ENCODE measurements around the gene TMEM178B.

TMEM178B gene

GRCh38 chr7:141369422-141369821 lies 295.6 kb downstream of the TMEM178B start:
- no peak for TF ChIP-seq ZNF274 (IDR thresholded peaks at IDR 0.05; ENCODE audit: low read depth, low read length)
- no peak for TF ChIP-seq SUZ12 (IDR thresholded peaks at IDR 0.05; ENCODE audit: extremely low read depth, insufficient read depth, insufficient read length)
- no peak for TF ChIP-seq YY1 (IDR thresholded peaks at IDR 0.05; ENCODE audit: insufficient read depth, insufficient read length)
- no peak overlapping the region for H3K4me3 ChIP-seq (ENCODE audit: insufficient read length, low read depth)
- H3K4me1 ChIP-seq (ENCODE audit: insufficient read depth, insufficient read length), result no peaks in the 10 kb centered on the region
- DNase-seq (ENCODE audit: low read depth, low spot score), result no peak
- H3K9me3 ChIP-seq (ENCODE audit: insufficient read depth, low read length), result no peaks in the 10 kb centered on the region
- no peaks in the 10 kb centered on the region for H3K36me3 ChIP-seq (ENCODE audit: insufficient read depth, insufficient read length, low read length)
- no peak overlapping the region for H3K9ac ChIP-seq (ENCODE audit: insufficient read length, low read depth)
- H3K27me3 ChIP-seq (ENCODE audit: insufficient read depth, insufficient read length), result no peaks in the 10 kb centered on the region

GRCh38 chr7:141370178-141370577 lies 296.3 kb downstream of the TMEM178B start:
- H3K4me1 ChIP-seq (ENCODE audit: insufficient read depth, insufficient read length), result no peaks in the 10 kb centered on the region
- H3K9me3 ChIP-seq (ENCODE audit: insufficient read depth, low read length), result no peaks in the 10 kb centered on the region
- H3K9ac ChIP-seq (ENCODE audit: insufficient read length, low read depth), result no peak overlapping the region
- no peaks in the 10 kb centered on the region for H3K27me3 ChIP-seq (ENCODE audit: insufficient read depth, insufficient read length)
- no peaks in the 10 kb centered on the region for H3K36me3 ChIP-seq (ENCODE audit: insufficient read depth, insufficient read length, low read length)
- TF ChIP-seq ZNF274 (IDR thresholded peaks at IDR 0.05; ENCODE audit: low read depth, low read length) (no peak), SUZ12 (IDR thresholded peaks at IDR 0.05; ENCODE audit: extremely low read depth, insufficient read depth, insufficient read length) (no peak)
- H3K4me3 ChIP-seq (ENCODE audit: insufficient read length, low read depth), result no peak overlapping the region
- no peak for DNase-seq (ENCODE audit: low read depth, low spot score)

GRCh38 chr7:141370650-141371049 lies 296.8 kb downstream of the TMEM178B start:
- H3K4me1 ChIP-seq (ENCODE audit: insufficient read depth, insufficient read length), result no peaks in the 10 kb centered on the region

GRCh38 chr7:141374425-141374824 lies 300.6 kb downstream of the TMEM178B start:
- H3K9ac ChIP-seq (ENCODE audit: insufficient read length, low read depth), result no peak overlapping the region
- no peak overlapping the region for H3K4me3 ChIP-seq (ENCODE audit: insufficient read length, low read depth)
- H3K4me1 ChIP-seq (ENCODE audit: insufficient read depth, insufficient read length), result no peaks in the 10 kb centered on the region
- H3K9me3 ChIP-seq (ENCODE audit: insufficient read depth, low read length), result no peaks in the 10 kb centered on the region
- TF ChIP-seq SUZ12 (IDR thresholded peaks at IDR 0.05; ENCODE audit: extremely low read depth, insufficient read depth, insufficient read length) (no peak), ZNF274 (IDR thresholded peaks at IDR 0.05; ENCODE audit: low read depth, low read length) (no peak), YY1 (IDR thresholded peaks at IDR 0.05; ENCODE audit: insufficient read depth, insufficient read length) (no peak)
- no peaks in the 10 kb centered on the region for H3K36me3 ChIP-seq (ENCODE audit: insufficient read depth, insufficient read length, low read length)
- H3K27me3 ChIP-seq (ENCODE audit: insufficient read depth, insufficient read length), result no peaks in the 10 kb centered on the region
- DNase-seq (ENCODE audit: low read depth, low spot score), result no peak

More at GRCh38 chr7:141370650-141371049, 296.8 kb downstream of the TMEM178B start:
- Histone ChIP-seq H3K4me3 (ENCODE audit: insufficient read length, low read depth) (no peak overlapping the region), H3K9ac (ENCODE audit: insufficient read length, low read depth) (no peak overlapping the region), H3K36me3 (ENCODE audit: insufficient read depth, insufficient read length, low read length) (no peaks in the 10 kb centered on the region), H3K27me3 (ENCODE audit: insufficient read depth, insufficient read length) (no peaks in the 10 kb centered on the region), H3K9me3 (ENCODE audit: insufficient read depth, low read length) (no peaks in the 10 kb centered on the region)
- TF ChIP-seq YY1 (IDR thresholded peaks at IDR 0.05; ENCODE audit: insufficient read depth, insufficient read length) (no peak), SUZ12 (IDR thresholded peaks at IDR 0.05; ENCODE audit: extremely low read depth, insufficient read depth, insufficient read length) (no peak), ZNF274 (IDR thresholded peaks at IDR 0.05; ENCODE audit: low read depth, low read length) (no peak)
- DNase-seq (ENCODE audit: low read depth, low spot score), result no peak

GRCh38 chr7:141375442-141375841 lies 301.6 kb downstream of the TMEM178B start:
- TF ChIP-seq SUZ12 (IDR thresholded peaks at IDR 0.05; ENCODE audit: extremely low read depth, insufficient read depth, insufficient read length), result no peak
- no peak for TF ChIP-seq ZNF274 (IDR thresholded peaks at IDR 0.05; ENCODE audit: low read depth, low read length)
- no peak for TF ChIP-seq YY1 (IDR thresholded peaks at IDR 0.05; ENCODE audit: insufficient read depth, insufficient read length)
- no peaks in the 10 kb centered on the region for H3K9me3 ChIP-seq (ENCODE audit: insufficient read depth, low read length)

GRCh38 chr7:141377906-141378305 lies 304.0 kb downstream of the TMEM178B start:
- H3K4me1 ChIP-seq (ENCODE audit: insufficient read depth, insufficient read length), result no peaks in the 10 kb centered on the region
- H3K27me3 ChIP-seq (ENCODE audit: insufficient read depth, insufficient read length), result no peaks in the 10 kb centered on the region
- TF ChIP-seq SUZ12 (IDR thresholded peaks at IDR 0.05; ENCODE audit: extremely low read depth, insufficient read depth, insufficient read length) (no peak), YY1 (IDR thresholded peaks at IDR 0.05; ENCODE audit: insufficient read depth, insufficient read length) (no peak), ZNF274 (IDR thresholded peaks at IDR 0.05; ENCODE audit: low read depth, low read length) (no peak)
- H3K4me3 ChIP-seq (ENCODE audit: insufficient read length, low read depth), result no peak overlapping the region
- H3K36me3 ChIP-seq (ENCODE audit: insufficient read depth, insufficient read length, low read length), result no peaks in the 10 kb centered on the region
- no peak overlapping the region for H3K9ac ChIP-seq (ENCODE audit: insufficient read length, low read depth)
- no peaks in the 10 kb centered on the region for H3K9me3 ChIP-seq (ENCODE audit: insufficient read depth, low read length)
- DNase-seq (ENCODE audit: low read depth, low spot score), result no peak

More at GRCh38 chr7:141375442-141375841, 301.6 kb downstream of the TMEM178B start:
- no peaks in the 10 kb centered on the region for H3K4me1 ChIP-seq (ENCODE audit: insufficient read depth, insufficient read length)
- no peak for DNase-seq (ENCODE audit: low read depth, low spot score)
- no peak overlapping the region for H3K4me3 ChIP-seq (ENCODE audit: insufficient read length, low read depth)
- no peaks in the 10 kb centered on the region for H3K27me3 ChIP-seq (ENCODE audit: insufficient read depth, insufficient read length)
- no peaks in the 10 kb centered on the region for H3K36me3 ChIP-seq (ENCODE audit: insufficient read depth, insufficient read length, low read length)
- H3K9ac ChIP-seq (ENCODE audit: insufficient read length, low read depth), result no peak overlapping the region

- Histone ChIP-seq H3K9me3 (ENCODE audit: insufficient read depth, low read length) (no peaks in the 10 kb centered on the region), H3K4me1 (ENCODE audit: insufficient read depth, insufficient read length) (no peaks in the 10 kb centered on the region), H3K9ac (ENCODE audit: insufficient read length, low read depth) (no peak overlapping the region), H3K27me3 (ENCODE audit: insufficient read depth, insufficient read length) (no peaks in the 10 kb centered on the region), H3K4me3 (ENCODE audit: insufficient read length, low read depth) (no peak overlapping the region), H3K36me3 (ENCODE audit: insufficient read depth, insufficient read length, low read length) (no peaks in the 10 kb centered on the region)
- no peak for DNase-seq (ENCODE audit: low read depth, low spot score)
- TF ChIP-seq SUZ12 (IDR thresholded peaks at IDR 0.05; ENCODE audit: extremely low read depth, insufficient read depth, insufficient read length), result no peak
- TF ChIP-seq ZNF274 (IDR thresholded peaks at IDR 0.05; ENCODE audit: low read depth, low read length), result no peak
- TF ChIP-seq YY1 (IDR thresholded peaks at IDR 0.05; ENCODE audit: insufficient read depth, insufficient read length), result no peak
Observed at GRCh38 chr7:141378405-141378804, 304.5 kb downstream of the TMEM178B start.

All from NT2/D1 (cell line).